ENCODE measurements around the gene FAM168A. TPM values are rescaled to one million over a fixed set of nuclear protein-coding genes. Genes with fewer than 3 reads are reported as not detected.

Gene FAM168A
- total and polyA plus RNA-seq, 2 donors = 29.0 to 31.4 TPM

DNA sequence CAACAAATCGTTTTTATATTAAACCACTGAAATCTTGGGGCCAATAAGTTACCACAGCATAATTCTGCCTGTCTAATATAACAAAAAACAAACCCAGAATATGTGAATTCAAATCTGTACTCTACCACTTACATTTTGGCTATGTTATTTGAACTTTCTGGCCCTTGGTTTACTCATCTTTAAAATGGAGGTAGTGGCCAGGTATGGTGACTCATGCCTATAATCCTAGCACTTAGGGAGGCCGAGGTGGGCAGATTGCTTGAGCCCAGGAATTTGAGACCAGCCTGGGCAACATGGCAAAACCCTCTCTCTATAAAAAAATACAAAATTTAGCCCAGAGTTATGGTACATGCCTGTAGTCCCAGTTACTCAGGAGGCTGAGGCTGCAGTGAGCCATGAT lies 84.2 kb downstream of the FAM168A start:
- Histone ChIP-seq H3K4me3 (ENCODE audit: low read depth, low read length) (no peak overlapping the region), H3K36me3 (ENCODE audit: insufficient read depth) (no peaks in the 10 kb centered on the region), H3K27ac (ENCODE audit: low read depth) (no peak overlapping the region), H3K4me1 (ENCODE audit: insufficient read depth) (no peaks in the 10 kb centered on the region)
- DNase-seq (ENCODE audit: extremely low spot score) = no peak
- 74% methylated on average over 2 of the region's 2 CpGs for WGBS

DNA sequence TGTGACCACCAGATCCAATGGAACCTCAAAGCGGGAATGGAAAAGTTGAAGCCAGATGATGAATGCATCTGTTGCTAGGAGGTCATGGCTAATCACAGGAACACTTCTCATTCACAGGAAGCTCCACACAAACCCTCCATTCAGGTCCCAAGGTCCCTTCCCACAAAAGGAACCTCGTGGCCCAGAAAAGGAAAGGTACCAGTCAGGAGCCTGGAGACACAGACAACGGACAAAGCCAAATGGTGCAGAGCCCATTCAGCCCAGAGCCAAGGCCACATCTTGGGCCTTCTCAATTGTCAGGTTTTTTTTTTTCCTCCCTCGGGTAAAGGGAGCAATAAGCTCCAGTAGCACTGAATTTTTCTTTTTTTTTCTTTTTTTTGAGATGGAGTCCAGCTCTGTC lies 87.0 kb downstream of the FAM168A start:
- no peak for DNase-seq (ENCODE audit: extremely low spot score)
- WGBS = 89% methylated on average over 4 of the region's 4 CpGs
- H3K36me3 ChIP-seq (ENCODE audit: insufficient read depth) = no peaks in the 10 kb centered on the region
- H3K27ac ChIP-seq (ENCODE audit: low read depth) = no peak overlapping the region
- H3K4me3 ChIP-seq (ENCODE audit: low read depth, low read length) = no peak overlapping the region
- no peaks in the 10 kb centered on the region for H3K4me1 ChIP-seq (ENCODE audit: insufficient read depth)

DNA sequence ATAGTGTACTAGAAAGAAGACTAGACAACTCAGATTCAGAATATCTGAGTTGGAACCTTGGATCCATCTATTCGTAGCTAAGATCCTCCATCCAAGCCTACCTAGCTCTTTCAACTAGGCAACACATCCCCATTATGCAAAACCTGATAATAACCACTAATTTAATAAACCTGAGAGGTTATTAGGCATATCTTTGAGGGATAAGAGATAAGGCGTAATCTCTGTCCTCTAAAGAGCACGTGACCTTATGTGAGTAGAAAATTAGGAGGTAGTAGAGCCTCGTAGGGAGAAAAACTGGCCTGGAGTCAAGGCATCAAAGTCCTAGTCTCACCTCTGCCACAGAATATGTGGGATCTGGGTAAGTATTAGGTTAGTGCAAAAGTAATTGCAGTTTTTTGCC lies 87.8 kb downstream of the FAM168A start:
- H3K27ac ChIP-seq (ENCODE audit: low read depth) = no peak overlapping the region
- no peaks in the 10 kb centered on the region for H3K4me1 ChIP-seq (ENCODE audit: insufficient read depth)
- no peaks in the 10 kb centered on the region for H3K36me3 ChIP-seq (ENCODE audit: insufficient read depth)
- WGBS = 92% methylated on average over 4 of the region's 4 CpGs
- H3K4me3 ChIP-seq (ENCODE audit: low read depth, low read length) = no peak overlapping the region
- DNase-seq (ENCODE audit: extremely low spot score) = no peak

DNA sequence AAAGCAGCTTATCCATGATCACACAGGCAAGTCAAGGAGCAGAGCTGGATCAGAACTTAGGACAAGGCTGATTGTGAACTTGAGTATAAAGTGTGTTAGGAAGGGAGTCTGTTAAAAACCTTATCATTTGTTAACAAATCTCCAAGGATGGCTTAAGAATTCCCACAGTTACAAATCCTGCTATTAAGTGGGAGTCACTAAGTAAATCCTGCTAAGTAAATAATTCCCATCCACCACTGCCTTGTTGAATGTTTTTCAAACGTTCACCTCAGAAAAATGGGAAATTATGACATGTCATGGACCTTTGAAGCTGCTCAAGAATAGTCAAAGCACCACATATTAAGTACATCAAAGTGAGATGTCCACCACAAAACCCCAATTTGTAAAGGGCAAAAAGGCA lies 88.7 kb downstream of the FAM168A start:
- no peak for DNase-seq (ENCODE audit: extremely low spot score)
- Histone ChIP-seq H3K27ac (ENCODE audit: low read depth) (no peak overlapping the region), H3K4me1 (ENCODE audit: insufficient read depth) (no peaks in the 10 kb centered on the region), H3K36me3 (ENCODE audit: insufficient read depth) (no peaks in the 10 kb centered on the region), H3K4me3 (ENCODE audit: low read depth, low read length) (no peak overlapping the region)
- 36% methylated on average over 1 of the region's 1 CpG for WGBS

DNA sequence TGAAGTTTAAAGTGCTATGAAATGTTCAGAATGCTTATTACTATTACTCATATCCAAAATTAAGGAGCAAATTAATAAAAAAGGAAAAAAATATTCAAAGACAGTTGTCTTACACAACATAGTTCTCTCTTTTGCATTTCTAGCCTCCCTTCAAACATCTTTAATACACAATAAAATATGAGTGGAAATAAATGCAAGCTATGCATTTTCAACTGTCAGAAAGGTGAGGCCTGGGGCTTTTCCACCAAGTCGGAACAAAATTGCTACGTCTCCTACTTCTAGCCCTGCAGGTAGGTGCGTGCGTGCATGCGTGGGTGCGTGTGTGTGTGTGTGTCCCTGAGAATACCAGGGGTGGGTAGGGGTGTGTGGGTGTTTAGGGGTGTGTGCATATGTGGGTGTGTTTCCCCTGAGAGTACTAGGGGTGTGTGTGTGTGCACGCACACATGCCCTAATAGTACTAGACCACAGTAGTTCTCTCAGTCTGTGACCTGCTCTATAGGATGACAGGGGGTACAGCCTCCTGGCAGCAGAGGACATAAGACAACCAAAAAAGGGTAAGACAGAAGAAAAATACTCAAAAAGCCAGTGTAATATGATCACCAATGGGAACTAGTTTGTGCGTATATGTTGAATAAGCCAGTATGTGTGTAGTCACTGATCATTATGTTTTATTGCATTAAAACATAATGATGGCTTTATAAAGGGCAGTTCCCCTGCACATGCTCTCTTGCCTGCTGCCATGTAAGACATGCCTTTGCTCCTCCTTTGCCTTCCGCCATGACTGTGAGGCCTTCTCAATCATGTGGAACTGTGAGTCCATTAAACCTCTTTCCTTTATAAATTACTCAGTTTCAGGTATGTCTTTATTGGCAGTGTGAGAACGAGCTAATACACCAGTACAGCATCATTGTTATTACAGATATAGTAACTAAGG lies 89.4 kb downstream of the FAM168A start:
- no peak for DNase-seq (ENCODE audit: extremely low spot score)
- Histone ChIP-seq H3K4me3 (ENCODE audit: low read depth, low read length) (no peak overlapping the region), H3K36me3 (ENCODE audit: insufficient read depth) (no peaks in the 10 kb centered on the region), H3K27ac (ENCODE audit: low read depth) (no peak overlapping the region), H3K4me1 (ENCODE audit: insufficient read depth) (no peaks in the 10 kb centered on the region)
- WGBS = 97% methylated on average over 10 of the region's 10 CpGs

DNA sequence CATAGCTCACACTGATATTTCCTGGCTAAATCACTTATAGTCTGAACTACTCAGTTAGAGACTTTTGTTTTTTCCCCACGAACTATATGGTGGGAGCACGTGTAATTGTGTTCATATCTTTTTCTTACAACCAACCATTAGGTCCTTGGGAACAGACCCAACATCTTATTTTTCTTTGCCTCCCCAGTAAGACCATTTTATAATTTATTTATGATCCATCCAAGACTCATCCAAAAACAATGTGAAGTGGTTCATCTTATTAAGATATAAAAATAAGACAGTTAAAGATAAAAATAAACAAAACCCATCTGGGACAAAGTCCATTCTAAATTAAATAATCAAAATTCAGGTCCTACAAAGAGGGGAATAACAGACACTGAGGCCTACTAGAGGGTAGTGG lies 90.8 kb downstream of the FAM168A start:
- whole genome bisulfite sequencing = 42% methylated on average over 2 of the region's 2 CpGs
- H3K36me3 ChIP-seq (ENCODE audit: insufficient read depth) = no peaks in the 10 kb centered on the region
- H3K4me3 ChIP-seq (ENCODE audit: low read depth, low read length) = no peak overlapping the region
- no peak overlapping the region for H3K27ac ChIP-seq (ENCODE audit: low read depth)
- DNase-seq (ENCODE audit: extremely low spot score) = no peak
- H3K4me1 ChIP-seq (ENCODE audit: insufficient read depth) = no peaks in the 10 kb centered on the region

DNA sequence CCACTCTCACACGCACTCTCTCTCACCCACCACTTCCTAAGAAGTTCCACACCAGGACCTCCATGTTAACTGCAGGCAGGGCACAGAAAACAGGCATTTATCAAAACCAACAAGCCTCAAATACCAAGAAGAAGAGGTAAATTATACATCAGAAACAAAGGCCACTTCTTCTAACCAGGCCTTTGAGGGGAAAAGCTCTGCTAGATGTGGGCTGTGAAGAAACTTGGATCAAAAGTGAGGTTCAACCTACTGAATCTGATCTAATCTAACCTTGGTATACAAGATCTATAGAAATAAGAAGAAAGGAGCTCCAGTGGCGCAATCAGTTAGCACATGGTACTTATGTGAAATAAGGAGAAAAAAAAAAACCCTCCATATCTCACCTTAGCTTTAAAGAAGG lies 91.9 kb downstream of the FAM168A start:
- Histone ChIP-seq H3K36me3 (ENCODE audit: insufficient read depth) (no peaks in the 10 kb centered on the region), H3K4me1 (ENCODE audit: insufficient read depth) (no peaks in the 10 kb centered on the region), H3K4me3 (ENCODE audit: low read depth, low read length) (no peak overlapping the region), H3K27ac (ENCODE audit: low read depth) (peak overlapping the region; percentile 10)
- DNase-seq (ENCODE audit: extremely low spot score) = no peak
- WGBS = 95% methylated on average over 2 of the region's 2 CpGs

DNA sequence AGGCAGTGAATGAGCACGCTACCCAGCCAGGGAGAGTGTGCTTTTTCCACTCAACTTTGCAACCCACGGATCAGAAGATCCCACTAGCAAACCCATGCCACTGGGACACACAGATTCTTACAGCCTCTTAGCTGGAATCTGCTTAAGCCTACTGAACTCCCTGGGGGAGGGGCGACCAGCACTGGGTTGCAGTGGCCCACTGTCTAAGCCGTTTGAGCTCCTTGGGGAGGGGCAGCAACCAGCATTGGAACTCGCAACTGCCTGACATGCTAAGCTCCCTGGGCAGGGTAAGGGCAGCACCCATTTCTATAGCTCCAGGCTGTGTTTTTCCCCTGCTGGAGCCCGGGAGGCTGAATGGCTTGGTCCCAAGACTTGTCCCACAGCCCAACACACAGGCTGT lies 99.6 kb downstream of the FAM168A start:
- Histone ChIP-seq H3K36me3 (ENCODE audit: insufficient read depth) (no peaks in the 10 kb centered on the region), H3K4me1 (ENCODE audit: insufficient read depth) (no peaks in the 10 kb centered on the region), H3K4me3 (ENCODE audit: low read depth, low read length) (no peak overlapping the region), H3K27ac (ENCODE audit: low read depth) (no peak overlapping the region)
- 87% methylated on average over 6 of the region's 6 CpGs for WGBS
- no peak for DNase-seq (ENCODE audit: extremely low spot score)

DNA sequence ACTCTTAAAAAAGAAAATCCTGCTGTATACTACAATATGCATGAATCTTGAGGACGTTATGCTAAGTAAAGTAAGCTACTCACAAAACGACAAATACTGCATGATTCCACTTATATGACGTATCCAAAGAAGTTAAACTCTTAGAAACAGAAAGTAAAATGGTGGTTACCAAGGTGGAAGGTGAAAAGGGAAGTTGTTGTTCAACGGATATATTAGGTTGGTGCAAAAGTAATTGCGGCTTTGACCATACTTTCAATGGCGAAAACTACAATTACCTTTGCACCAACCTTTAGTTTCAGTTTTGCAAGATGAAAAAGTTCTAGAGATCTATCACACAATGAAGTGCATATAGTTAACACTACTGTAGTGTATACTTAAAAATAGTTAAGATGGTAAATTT lies 101.8 kb downstream of the FAM168A start:
- no peak for DNase-seq (ENCODE audit: extremely low spot score)
- no peaks in the 10 kb centered on the region for H3K36me3 ChIP-seq (ENCODE audit: insufficient read depth)
- H3K4me3 ChIP-seq (ENCODE audit: low read depth, low read length) = no peak overlapping the region
- H3K4me1 ChIP-seq (ENCODE audit: insufficient read depth) = no peaks in the 10 kb centered on the region
- no peak overlapping the region for H3K27ac ChIP-seq (ENCODE audit: low read depth)
- WGBS = 95% methylated on average over 6 of the region's 6 CpGs

DNA sequence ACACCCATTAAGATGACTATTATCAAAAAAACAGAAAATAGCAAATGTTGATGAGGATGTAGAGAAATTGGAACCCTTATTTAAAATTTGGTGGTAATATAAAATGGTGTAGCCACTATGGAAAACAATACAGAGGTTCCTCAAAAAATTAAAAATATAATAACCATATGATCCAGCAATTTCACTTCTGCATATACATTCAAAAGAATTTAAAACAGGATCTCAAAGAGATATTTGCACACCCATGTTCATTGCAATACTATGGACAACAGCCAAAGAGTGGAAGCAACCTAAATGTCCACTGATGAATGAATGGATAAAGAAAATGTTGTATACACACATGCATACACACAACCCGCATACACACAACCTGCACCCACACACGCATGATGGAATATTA lies 102.2 kb downstream of the FAM168A start:
- Histone ChIP-seq H3K36me3 (ENCODE audit: insufficient read depth) (no peaks in the 10 kb centered on the region), H3K4me1 (ENCODE audit: insufficient read depth) (no peaks in the 10 kb centered on the region), H3K4me3 (ENCODE audit: low read depth, low read length) (no peak overlapping the region), H3K27ac (ENCODE audit: low read depth) (no peak overlapping the region)
- no peak for DNase-seq (ENCODE audit: extremely low spot score)
- over 99% methylated on average over 2 of the region's 2 CpGs for WGBS

DNA sequence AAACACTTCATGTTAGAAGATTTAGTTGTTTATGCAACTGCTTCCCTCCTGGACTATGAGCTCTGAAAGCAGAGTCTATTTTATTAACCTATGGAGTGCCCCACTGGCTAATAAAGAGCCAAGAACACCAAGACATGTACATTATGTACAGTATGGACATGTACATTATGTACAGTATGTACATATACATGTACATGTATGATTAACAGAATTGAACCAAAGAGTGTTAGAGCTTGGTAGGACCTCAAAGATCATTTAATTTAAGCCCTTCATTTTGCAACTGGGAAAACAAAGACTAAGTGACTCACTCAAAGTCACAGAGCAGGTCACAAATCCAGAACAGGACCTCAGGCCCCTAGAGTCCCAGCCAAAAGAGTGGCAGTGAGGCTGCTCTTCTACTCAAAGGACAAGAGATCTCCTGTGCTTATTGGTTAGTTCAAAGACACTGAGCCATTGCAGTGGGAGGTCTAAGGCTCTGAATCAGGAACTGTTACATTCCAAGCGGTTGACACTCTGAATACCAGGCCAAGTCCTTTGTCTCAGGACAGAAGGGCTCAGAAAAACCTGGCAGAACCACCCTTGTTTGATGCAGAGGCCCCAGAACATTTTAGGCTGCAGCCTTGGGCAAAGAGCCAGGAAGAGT lies 103.8 kb downstream of the FAM168A start:
- Histone ChIP-seq H3K36me3 (ENCODE audit: insufficient read depth) (no peaks in the 10 kb centered on the region), H3K4me3 (ENCODE audit: low read depth, low read length) (no peak overlapping the region), H3K4me1 (ENCODE audit: insufficient read depth) (no peaks in the 10 kb centered on the region), H3K27ac (ENCODE audit: low read depth) (no peak overlapping the region)
- DNase-seq (ENCODE audit: extremely low spot score) = peak; percentile 10
- 84% methylated on average over 1 of the region's 1 CpG for WGBS

DNA sequence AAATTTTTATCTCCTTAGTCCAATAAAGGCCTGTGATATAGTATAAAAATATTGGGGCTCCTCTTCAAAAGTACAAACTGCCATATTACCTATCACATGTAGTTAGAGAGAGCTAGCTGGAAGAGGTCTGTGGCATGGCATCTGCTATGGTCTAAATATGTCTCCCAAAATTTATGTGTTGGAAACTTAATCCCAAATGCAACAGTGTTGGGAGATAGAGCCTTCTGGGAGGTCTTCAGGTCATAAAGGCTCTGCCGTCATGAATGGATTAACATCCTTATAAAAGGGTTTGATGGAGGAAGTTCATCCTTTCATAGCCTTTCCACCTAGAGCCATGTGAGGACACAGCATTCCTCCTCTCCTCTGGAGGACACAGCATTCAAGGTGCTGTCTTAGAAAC lies 116.3 kb downstream of the FAM168A start:
- 81% methylated on average over 1 of the region's 1 CpG for WGBS
- Histone ChIP-seq H3K36me3 (ENCODE audit: insufficient read depth) (no peaks in the 10 kb centered on the region), H3K27ac (ENCODE audit: low read depth) (no peak overlapping the region), H3K4me3 (ENCODE audit: low read depth, low read length) (no peak overlapping the region), H3K4me1 (ENCODE audit: insufficient read depth) (no peaks in the 10 kb centered on the region)
- no peak for DNase-seq (ENCODE audit: extremely low spot score)

DNA sequence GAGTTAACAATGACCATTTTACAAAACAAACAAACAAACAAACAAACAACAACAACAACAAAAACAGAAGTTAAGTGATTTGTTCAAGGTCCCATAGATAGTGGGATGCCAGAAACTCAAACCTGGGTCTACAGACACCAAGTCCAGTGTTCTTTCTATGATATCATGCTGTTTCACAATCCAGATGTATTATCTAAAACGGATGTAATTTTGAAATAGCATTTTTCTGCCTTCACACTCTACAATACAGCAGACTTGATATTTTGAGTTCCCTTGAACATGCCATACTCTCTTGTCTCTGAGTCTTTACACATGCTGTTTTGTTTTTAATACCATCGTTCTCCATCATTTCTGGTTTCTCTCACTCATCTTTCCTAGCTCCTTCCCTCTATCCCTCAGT lies 117.2 kb downstream of the FAM168A start:
- Histone ChIP-seq H3K27ac (ENCODE audit: low read depth) (no peak overlapping the region), H3K4me3 (ENCODE audit: low read depth, low read length) (no peak overlapping the region), H3K4me1 (ENCODE audit: insufficient read depth) (no peaks in the 10 kb centered on the region), H3K36me3 (ENCODE audit: insufficient read depth) (no peaks in the 10 kb centered on the region)
- WGBS = 54% methylated on average over 2 of the region's 2 CpGs
- no peak for DNase-seq (ENCODE audit: extremely low spot score)

DNA sequence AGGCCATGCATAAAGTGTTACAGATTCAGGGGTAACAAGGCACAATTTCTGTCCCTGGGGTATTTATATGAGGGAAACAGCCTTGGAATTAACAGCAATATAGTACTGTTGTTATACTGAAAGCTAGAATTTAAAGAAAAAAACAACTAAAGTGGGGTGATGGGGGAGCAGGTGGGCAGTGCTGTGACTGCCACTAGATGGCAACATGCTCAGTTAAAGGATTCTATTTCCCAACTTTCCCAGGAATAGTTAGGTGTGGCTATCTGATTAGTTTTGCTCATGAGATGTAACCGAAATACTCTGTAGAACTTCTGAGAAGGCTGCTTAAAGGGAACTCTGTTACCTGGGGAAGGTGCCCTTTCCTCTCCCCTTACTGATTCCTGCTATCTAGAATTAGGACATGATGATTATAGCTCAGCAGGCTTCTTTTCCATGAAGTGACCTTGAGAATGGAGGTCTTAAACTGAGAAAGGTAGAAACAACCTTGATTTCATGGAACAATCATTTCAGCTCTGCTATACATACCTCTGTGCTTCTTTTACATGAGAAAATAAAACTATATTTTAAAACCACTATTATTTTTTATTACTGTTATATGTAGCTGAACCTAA lies 119.1 kb downstream of the FAM168A start:
- Histone ChIP-seq H3K4me3 (ENCODE audit: low read depth, low read length) (no peak overlapping the region), H3K27ac (ENCODE audit: low read depth) (no peak overlapping the region), H3K36me3 (ENCODE audit: insufficient read depth) (no peaks in the 10 kb centered on the region), H3K4me1 (ENCODE audit: insufficient read depth) (no peaks in the 10 kb centered on the region)
- no peak for DNase-seq (ENCODE audit: extremely low spot score)
- WGBS = 70% methylated on average over 1 of the region's 1 CpG

All from urinary bladder (tissue), 4 donors.